ENCODE results near the gene POPDC3. TPM values are rescaled to one million over a fixed set of nuclear protein-coding genes. Genes with fewer than 3 reads are reported as not detected.
"Not testable (repeated sequence)": the region's sequence is repeated elsewhere in the genome, so short reads cannot be mapped to it uniquely, and the experiment has no call there.

The POPDC3 gene, protein sequence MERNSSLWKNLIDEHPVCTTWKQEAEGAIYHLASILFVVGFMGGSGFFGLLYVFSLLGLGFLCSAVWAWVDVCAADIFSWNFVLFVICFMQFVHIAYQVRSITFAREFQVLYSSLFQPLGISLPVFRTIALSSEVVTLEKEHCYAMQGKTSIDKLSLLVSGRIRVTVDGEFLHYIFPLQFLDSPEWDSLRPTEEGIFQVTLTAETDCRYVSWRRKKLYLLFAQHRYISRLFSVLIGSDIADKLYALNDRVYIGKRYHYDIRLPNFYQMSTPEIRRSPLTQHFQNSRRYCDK
- 1 to 10 TPM in 1 of 4 donors, under 1 TPM in 1, not detected in 2; 0.46 to 3.0 TPM for total RNA-seq

DNA sequence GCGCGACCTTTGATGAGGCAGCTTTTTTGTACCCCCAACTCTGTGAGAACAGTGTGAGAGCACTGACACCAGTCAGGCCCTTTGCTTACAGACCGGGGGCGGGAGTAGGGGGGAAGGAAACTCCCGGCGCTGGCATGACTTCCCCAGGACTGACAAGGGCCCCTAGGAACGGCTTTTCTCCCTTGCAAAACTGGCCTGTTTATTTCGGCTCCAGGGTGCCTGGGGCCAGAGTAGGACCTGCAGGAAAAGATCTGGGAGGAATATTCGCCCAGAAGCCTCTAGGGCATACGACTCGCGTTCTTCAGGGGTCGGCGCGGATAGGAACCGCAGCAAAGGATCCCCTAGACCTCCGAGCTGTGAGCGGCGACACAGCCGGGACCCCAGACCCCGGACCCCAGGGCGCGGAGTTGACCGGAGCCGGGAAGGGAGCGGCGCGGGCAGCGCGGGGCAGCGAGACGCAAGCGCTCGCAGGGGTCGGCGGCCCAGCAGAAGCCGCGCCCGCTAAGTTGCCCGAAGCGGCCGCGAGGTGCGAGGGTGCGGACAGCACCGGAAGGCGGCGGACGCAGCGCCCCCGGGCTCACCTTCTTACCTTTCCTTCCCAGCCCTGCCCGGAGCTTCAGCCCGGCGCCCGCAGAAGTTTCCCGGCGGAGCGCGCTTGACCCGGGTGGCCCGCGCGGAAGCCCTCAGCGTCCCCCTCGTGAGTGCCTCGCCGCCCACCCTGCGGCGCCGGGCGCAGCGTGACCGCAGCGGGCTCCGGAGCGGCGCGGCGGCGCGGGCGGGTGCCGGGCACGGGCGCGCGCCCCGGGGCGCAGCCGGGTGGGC lies at the start of gene POPDC3:
TSS of gene POPDC3 (minus strand) at position 771 of the 822 bp plus-strand sequence. CDS start 18,105 bp downstream, outside the sequence.
- peak; percentile 63 for ATAC-seq (ENCODE audit: low FRiP score)

DNA sequence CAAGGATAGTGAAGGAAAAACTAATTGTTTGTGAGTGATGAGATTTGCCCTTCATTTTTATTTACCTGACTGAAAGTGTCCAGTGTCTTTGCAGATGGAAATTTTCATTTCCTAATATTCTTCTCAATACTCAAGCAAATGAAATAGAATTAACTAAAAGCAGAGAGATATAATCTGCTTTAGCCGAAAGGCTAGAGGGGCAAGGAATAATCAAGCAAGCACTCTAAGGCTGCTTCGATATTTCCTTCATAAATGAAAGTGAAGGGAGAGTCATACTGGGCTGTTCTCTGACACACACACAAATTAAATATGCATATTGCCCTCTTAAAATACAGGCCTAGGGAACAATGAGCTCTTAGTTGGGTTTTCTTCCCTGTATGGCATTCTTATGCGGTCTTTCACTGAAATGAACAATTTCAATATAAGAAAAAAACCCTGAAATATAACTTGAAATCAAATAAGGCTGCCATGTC lies 47.5 kb upstream of the POPDC3 start:
- TF ChIP-seq, protein P1, sequence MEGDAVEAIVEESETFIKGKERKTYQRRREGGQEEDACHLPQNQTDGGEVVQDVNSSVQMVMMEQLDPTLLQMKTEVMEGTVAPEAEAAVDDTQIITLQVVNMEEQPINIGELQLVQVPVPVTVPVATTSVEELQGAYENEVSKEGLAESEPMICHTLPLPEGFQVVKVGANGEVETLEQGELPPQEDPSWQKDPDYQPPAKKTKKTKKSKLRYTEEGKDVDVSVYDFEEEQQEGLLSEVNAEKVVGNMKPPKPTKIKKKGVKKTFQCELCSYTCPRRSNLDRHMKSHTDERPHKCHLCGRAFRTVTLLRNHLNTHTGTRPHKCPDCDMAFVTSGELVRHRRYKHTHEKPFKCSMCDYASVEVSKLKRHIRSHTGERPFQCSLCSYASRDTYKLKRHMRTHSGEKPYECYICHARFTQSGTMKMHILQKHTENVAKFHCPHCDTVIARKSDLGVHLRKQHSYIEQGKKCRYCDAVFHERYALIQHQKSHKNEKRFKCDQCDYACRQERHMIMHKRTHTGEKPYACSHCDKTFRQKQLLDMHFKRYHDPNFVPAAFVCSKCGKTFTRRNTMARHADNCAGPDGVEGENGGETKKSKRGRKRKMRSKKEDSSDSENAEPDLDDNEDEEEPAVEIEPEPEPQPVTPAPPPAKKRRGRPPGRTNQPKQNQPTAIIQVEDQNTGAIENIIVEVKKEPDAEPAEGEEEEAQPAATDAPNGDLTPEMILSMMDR (IDR thresholded peaks at IDR 0.05): no peak
- no peak for ATAC-seq (ENCODE audit: low FRiP score)

More for the DNA sequence above, at the start of gene POPDC3:
- no peak for DNase-seq (ENCODE audit: low spot score)
- TF ChIP-seq, protein P1 (IDR thresholded peaks at IDR 0.05): no peak

DNA sequence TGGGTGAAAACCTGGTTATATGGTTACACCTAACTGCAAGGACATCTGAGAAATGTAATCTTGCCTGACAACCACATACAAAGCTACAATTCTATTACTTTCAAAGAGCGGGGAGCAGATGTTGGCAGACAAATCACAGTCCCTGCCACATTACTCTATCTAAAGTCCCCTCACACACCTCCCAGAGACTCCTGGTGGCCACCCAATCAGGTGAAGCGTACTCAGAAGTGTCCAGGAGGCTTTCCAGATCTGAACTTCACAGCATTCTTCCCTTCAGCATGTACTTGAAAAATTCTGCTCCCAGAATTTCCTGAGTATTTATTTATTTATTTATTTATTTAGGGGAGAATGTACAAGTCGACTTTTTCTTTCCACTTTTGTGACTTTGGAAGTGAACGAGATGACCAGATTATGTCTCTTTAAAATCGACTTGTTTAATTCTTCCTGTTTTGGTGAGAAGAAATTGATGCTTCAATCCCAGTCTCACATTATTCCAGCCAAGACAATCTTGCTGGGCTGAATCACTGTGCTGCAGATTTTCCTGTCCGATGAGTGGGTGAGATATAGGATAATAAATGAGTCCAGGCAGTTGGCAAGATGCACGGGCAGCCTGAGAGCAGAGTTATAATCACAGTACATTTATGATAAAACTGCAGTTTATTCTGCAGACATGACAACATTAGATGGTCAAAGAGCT lies 46.9 kb upstream of the POPDC3 start:
- no peak for ATAC-seq (ENCODE audit: low FRiP score)
- no peak for DNase-seq (ENCODE audit: low spot score)
- TF ChIP-seq, protein P1 (IDR thresholded peaks at IDR 0.05): no peak

More for the DNA sequence above, 47.5 kb upstream of the POPDC3 start:
- no peak for DNase-seq (ENCODE audit: low spot score)

DNA sequence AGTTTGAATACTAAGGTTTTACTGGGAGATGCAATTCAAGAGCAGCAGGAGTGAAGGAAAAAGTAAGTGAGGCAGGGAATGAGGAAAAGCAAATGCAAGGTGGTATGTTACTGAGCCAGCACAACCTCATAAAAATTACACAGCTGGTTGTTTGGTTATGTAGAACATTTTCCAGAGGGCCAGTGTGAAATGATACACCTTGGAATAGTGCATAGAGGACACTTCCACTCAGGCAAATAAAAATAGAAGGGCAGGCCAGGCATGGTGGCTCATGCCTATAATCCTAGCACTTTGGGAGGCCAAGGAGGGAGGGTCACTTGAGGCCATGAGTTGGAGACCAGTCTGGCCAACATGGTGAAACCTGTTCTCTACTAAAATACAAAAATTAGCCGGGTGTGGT lies 43.4 kb upstream of the POPDC3 start:
- no peak for DNase-seq (ENCODE audit: low spot score)
- ATAC-seq (ENCODE audit: low FRiP score): no peak
- TF ChIP-seq, protein P1 (IDR thresholded peaks at IDR 0.05): no peak

DNA sequence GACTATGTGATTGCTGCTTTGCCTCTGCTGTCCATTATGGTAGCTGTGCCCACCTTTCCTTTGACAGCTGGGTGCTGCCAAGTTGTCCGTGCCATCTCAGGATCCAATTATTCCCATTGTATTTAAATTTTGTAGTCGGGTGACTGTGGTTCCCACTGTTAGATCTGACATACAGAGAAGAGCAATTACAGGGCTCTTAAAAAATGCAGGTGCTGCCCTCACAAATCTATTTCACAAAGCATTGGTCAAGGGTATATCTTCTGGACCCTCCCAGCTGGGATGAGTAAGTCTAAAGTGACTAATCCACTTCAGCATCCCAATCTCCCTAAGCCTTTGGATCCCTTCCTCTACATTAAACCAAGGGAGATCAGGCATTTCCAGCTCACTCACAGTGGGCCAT lies 41.4 kb upstream of the POPDC3 start:
- not testable (repeated sequence) for ATAC-seq (ENCODE audit: low FRiP score); DNase-seq (ENCODE audit: low spot score)

DNA sequence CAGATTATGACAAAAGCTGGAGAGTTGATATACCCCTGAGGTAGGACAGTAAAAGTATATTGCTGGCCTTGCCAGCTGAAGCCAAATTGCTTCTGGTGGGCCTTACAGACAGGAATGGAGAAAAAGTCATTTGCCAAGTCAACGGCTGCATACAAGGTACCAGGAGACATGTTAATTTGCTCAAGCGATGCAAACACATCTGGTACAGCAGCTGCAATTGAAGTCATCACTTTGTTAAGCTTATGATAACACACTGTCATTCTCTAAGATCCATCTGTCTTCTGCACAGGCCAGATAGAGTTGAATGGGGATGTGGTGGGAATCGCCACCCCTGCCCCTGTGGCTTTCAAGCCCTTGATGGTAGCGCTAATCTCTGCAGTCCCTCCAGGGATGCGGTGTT lies 40.4 kb upstream of the POPDC3 start:
- TF ChIP-seq, protein P1 (IDR thresholded peaks at IDR 0.05): no peak
- no peak for DNase-seq (ENCODE audit: low spot score)
- no peak for ATAC-seq (ENCODE audit: low FRiP score)

DNA sequence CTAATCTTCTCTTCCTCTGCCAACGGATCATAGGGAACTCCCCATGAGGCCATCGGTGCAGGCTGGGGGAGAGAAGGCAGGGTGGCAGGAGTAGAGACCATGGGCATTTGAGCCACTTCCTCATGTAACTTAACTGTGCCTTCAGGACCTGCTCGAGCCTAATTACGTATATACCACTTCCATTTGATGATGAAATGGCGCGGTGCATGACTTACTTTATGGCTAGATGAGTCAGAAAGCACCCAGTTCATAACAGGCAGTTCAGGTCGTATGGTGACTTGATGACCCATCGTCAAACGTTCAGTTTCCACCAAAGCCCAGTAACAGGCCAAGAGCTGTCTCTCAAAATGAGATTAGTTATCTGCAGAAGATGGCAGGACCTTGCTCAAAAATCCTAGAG lies 39.4 kb upstream of the POPDC3 start:
- not testable (repeated sequence) for ATAC-seq (ENCODE audit: low FRiP score); DNase-seq (ENCODE audit: low spot score)
